H1 (cell line): ENCODE results near the gene RNF130. TPM values are rescaled to one million over a fixed set of nuclear protein-coding genes. Genes with fewer than 3 reads are reported as not detected.

ENCODE experiments used
- CTCF ChIA-PET: fragments of 300-600 bp; sonication (Branson Sonifier 250); formaldehyde crosslinking; loops from one replicate; lab custom pipeline; 2021; ENCODE audit not compliant: partially characterized antibody; lab: Charles Lee
- POLR2A ChIA-PET: fragments of 300-600 bp; sonication (Branson Sonifier 250); formaldehyde crosslinking; loops from one replicate; lab custom pipeline; 2021; ENCODE audit warnings: inconsistent platforms; ENCODE audit not compliant: partially characterized antibody; lab: Charles Lee
- DNase-seq, 2 experiments: peaks; one replicate each; pipeline versions ENCODE4 v3.0.0 to v3.0.0-alpha.2; 2010 to 2022; ENCODE audit warnings: low spot score in 2 of 2, low read depth in 1 of 2, mixed read lengths in 1 of 2
- FAIRE-seq: peaks from 2 replicates; lab custom pipeline; 2011; peaks lifted over from hg19 to GRCh38; lab: Jason Lieb, UNC
- H2AFZ ChIP-seq: 2 replicates; pipeline ENCODE4 v1.8.1; 2012; ENCODE audit warnings: low read length, inconsistent platforms
- H2AK5ac ChIP-seq: 2 replicates; pipeline ENCODE4 v1.6.1; 2013; ENCODE audit warnings: low read depth, low read length
- H2BK120ac ChIP-seq: replicated peaks from 2 replicates; pipeline ENCODE3; 2013; ENCODE audit warnings: low read depth, low read length, inconsistent platforms
- H2BK12ac ChIP-seq: 2 replicates; pipeline ENCODE4 v1.6.1; 2013; ENCODE audit warnings: low read depth, low read length
- H2BK15ac ChIP-seq: 2 replicates; pipeline ENCODE4 v1.6.1; 2013; ENCODE audit warnings: low read length
- H2BK20ac ChIP-seq: 2 replicates; pipeline ENCODE4 v1.6.1; 2013; ENCODE audit warnings: low read length
- H2BK5ac ChIP-seq: 2 replicates; pipeline ENCODE4 v1.6.1; 2013; ENCODE audit warnings: low read depth, low read length
- H3K14ac ChIP-seq: 2 replicates; pipeline ENCODE4 v1.6.1; 2013; ENCODE audit warnings: inconsistent platforms; ENCODE audit not compliant: insufficient read length
- H3K18ac ChIP-seq: 2 replicates; pipeline ENCODE4 v1.6.1; 2013; ENCODE audit warnings: low read length; ENCODE audit errors: extremely low read depth
- H3K23ac ChIP-seq: 2 replicates; pipeline ENCODE4 v1.6.1; 2013; ENCODE audit warnings: inconsistent platforms; ENCODE audit not compliant: insufficient read length
- H3K23me2 ChIP-seq: 2 replicates; pipeline ENCODE4 v1.6.1; 2013; ENCODE audit warnings: low read depth, low read length
- H3K27ac ChIP-seq: 2 replicates; pipeline ENCODE4 v1.6.1; 2011; ENCODE audit warnings: low read depth, low read length, inconsistent platforms
- H3K27me3 ChIP-seq, 4 experiments: replicated peaks in 1 of 4; 1 replicate in 1 of 4; 2 replicates in 3 of 4; pipeline versions ENCODE4 v1.6.1 to v1.8.1; 2011 to 2013; ENCODE audit warnings: low read length in 3 of 4, mild to moderate bottlenecking in 3 of 4, inconsistent platforms in 2 of 4, mixed read lengths in 2 of 4, moderate library complexity in 1 of 4; ENCODE audit not compliant: control insufficient read depth in 3 of 4, insufficient read depth in 3 of 4; ENCODE audit errors: extremely low read depth in 1 of 4
- H3K36me3 ChIP-seq, 4 experiments: 2 replicates each; pipeline versions ENCODE4 v1.6.1 to v1.8.1; 2011 to 2013; ENCODE audit warnings: mild to moderate bottlenecking in 4 of 4, low read length in 3 of 4, moderate library complexity in 2 of 4, control low read depth in 1 of 4, inconsistent platforms in 1 of 4; ENCODE audit not compliant: insufficient read depth in 4 of 4, control insufficient read depth in 2 of 4
- H3K4ac ChIP-seq: replicated peaks from 2 replicates; pipeline ENCODE3; 2013; ENCODE audit warnings: low read length, low read depth, mixed read lengths, inconsistent platforms; ENCODE audit not compliant: insufficient read length
- H3K4me1 ChIP-seq, 4 experiments: replicated peaks in 1 of 4; 1 replicate in 1 of 4; 2 replicates in 3 of 4; pipeline versions ENCODE4 v1.6.1 to v1.8.1; 2011 to 2013; ENCODE audit warnings: low read length in 3 of 4, inconsistent platforms in 2 of 4, mixed read lengths in 1 of 4; ENCODE audit not compliant: insufficient read depth in 4 of 4, control insufficient read depth in 3 of 4
- H3K4me2 ChIP-seq, 2 experiments: 2 replicates each; pipeline versions ENCODE4 v1.6.1 to v1.8.1; 2011 to 2013; ENCODE audit warnings: low read depth in 2 of 2, low read length in 2 of 2, control low read depth in 1 of 2, inconsistent platforms in 1 of 2, mild to moderate bottlenecking in 1 of 2; ENCODE audit not compliant: insufficient read depth in 1 of 2
- H3K4me3 ChIP-seq, 4 experiments: fragments of 200-600, 300-600 bp in 1 of 4; sonication (generic), shearing (Covaris generic), sonication (Bioruptor Twin) in 1 of 4; 2 replicates each; pipeline versions ENCODE4 v1.5.1 to v1.8.1; 2011 to 2016; ENCODE audit warnings: low read length in 4 of 4, low read depth in 3 of 4, control low read depth in 2 of 4, inconsistent platforms in 2 of 4, mild to moderate bottlenecking in 2 of 4, mixed read lengths in 1 of 4, moderate library complexity in 1 of 4; ENCODE audit not compliant: insufficient read depth in 2 of 4; ENCODE audit errors: extremely low read depth in 1 of 4
- H3K56ac ChIP-seq: replicated peaks from 2 replicates; pipeline ENCODE3; 2013; ENCODE audit warnings: low read depth, mild to moderate bottlenecking, mixed read lengths, low read length, inconsistent platforms; ENCODE audit not compliant: insufficient read length
- H3K79me1 ChIP-seq: 2 replicates; pipeline ENCODE4 v1.6.1; 2013; ENCODE audit warnings: low read depth, low read length, control low read depth
- H3K79me2 ChIP-seq, 2 experiments: 2 replicates each; pipeline versions ENCODE4 v1.6.1 to v1.8.1; 2012 to 2013; ENCODE audit warnings: low read length in 2 of 2, mild to moderate bottlenecking in 2 of 2, inconsistent platforms in 1 of 2; ENCODE audit not compliant: insufficient read depth in 2 of 2, control insufficient read depth in 1 of 2
- H3K9ac ChIP-seq, 4 experiments: replicated peaks in 1 of 4; 1 replicate in 1 of 4; 2 replicates in 3 of 4; pipeline versions ENCODE4 v1.6.1 to v1.8.1; 2011 to 2013; ENCODE audit warnings: low read depth in 3 of 4, low read length in 3 of 4, control low read depth in 2 of 4, mild to moderate bottlenecking in 2 of 4, moderate library complexity in 2 of 4, inconsistent platforms in 1 of 4; ENCODE audit errors: extremely low read depth in 1 of 4
- H3K9me3 ChIP-seq, 2 experiments: 2 replicates each; pipeline versions ENCODE4 v1.6.1 to v1.8.1; 2012 to 2013; ENCODE audit warnings: mild to moderate bottlenecking in 2 of 2, moderate library complexity in 2 of 2, control low read depth in 1 of 2, inconsistent platforms in 1 of 2, low read depth in 1 of 2, low read length in 1 of 2, mixed read lengths in 1 of 2; ENCODE audit not compliant: insufficient read depth in 2 of 2
- H4K20me1 ChIP-seq, 2 experiments: replicated peaks in 1 of 2; 2 replicates each; pipeline versions ENCODE3 to v1.8.1; 2011 to 2013; ENCODE audit warnings: inconsistent platforms in 2 of 2, low read length in 2 of 2, mild to moderate bottlenecking in 1 of 2; ENCODE audit not compliant: insufficient read depth in 2 of 2, control insufficient read depth in 1 of 2
- H4K5ac ChIP-seq: 2 replicates; pipeline ENCODE4 v1.6.1; 2013; ENCODE audit warnings: low read length, low read depth, mixed read lengths, inconsistent platforms; ENCODE audit not compliant: insufficient read length
- H4K8ac ChIP-seq: 2 replicates; pipeline ENCODE4 v1.8.0; 2013; ENCODE audit warnings: mild to moderate bottlenecking, moderate library complexity, low read length, inconsistent platforms; ENCODE audit not compliant: insufficient read depth; ENCODE audit errors: extremely low read depth
- H4K91ac ChIP-seq: replicated peaks from 2 replicates; pipeline ENCODE3; 2013; ENCODE audit warnings: low read length, mixed read lengths, inconsistent platforms; ENCODE audit not compliant: insufficient read length
- EP300 ChIP-seq, 2 experiments: IDR thresholded peaks; 1 replicate in 1 of 2; 2 replicates in 1 of 2; pipeline ENCODE4 v1.6.1; 2011 to 2012; ENCODE audit warnings: low read depth in 2 of 2, low read length in 2 of 2, mild to moderate bottlenecking in 2 of 2, borderline replicate concordance in 1 of 2, inconsistent platforms in 1 of 2, moderate library complexity in 1 of 2
- HDAC2 ChIP-seq, 2 experiments: fragments of 300-600 bp in 1 of 2; sonication (generic) in 1 of 2; IDR thresholded peaks; 2 replicates each; pipeline ENCODE4 v1.6.1; 2011 to 2012; ENCODE audit warnings: low read depth in 2 of 2, low read length in 2 of 2, mild to moderate bottlenecking in 2 of 2, moderate library complexity in 2 of 2, borderline replicate concordance in 1 of 2, inconsistent platforms in 1 of 2
- KDM1A ChIP-seq: fragments of 200-600, 300-600 bp; sonication (generic); IDR thresholded peaks from 2 replicates; pipeline ENCODE4 v1.7.1; 2016; ENCODE audit warnings: mild to moderate bottlenecking, low read length, borderline replicate concordance
- SRF ChIP-seq: IDR thresholded peaks from 2 replicates; pipeline ENCODE4 v1.6.1; 2011; ENCODE audit warnings: mild to moderate bottlenecking, low read depth, low read length, moderate library complexity
- TAF7 ChIP-seq: optimal IDR thresholded peaks from 2 replicates; pipeline ENCODE3; 2011; ENCODE audit warnings: low read depth, mild to moderate bottlenecking, inconsistent platforms, low read length, moderate library complexity, borderline replicate concordance
- WGBS, 2 experiments: shearing (Covaris generic) in 1 of 2; methylation state at CpG; one replicate each; pipeline versions ENCODE4 v1.1.6 to v1.1.7; 2013 to 2015; ENCODE audit warnings: low lambda C conversion rate in 2 of 2, mixed read lengths in 2 of 2, inconsistent platforms in 1 of 2, low coverage in 1 of 2, missing lambda C conversion rate in 1 of 2; ENCODE audit not compliant: insufficient replicate concordance in 2 of 2, insufficient coverage in 1 of 2, insufficient read length in 1 of 2; ENCODE audit errors: extremely low coverage in 1 of 2, missing lambda C conversion rate in 1 of 2; 5-methylcytosine and 5-hydroxymethylcytosine counted together
- polyA plus RNA-seq, 7 experiments: library from polyadenylated mRNA; depleted of rRNA in 3 of 7; stranded (reverse) in 5 of 7; unstranded in 2 of 7; fragments of >200 nt in 5 of 7; fragments of 200-250 nt in 2 of 7; gene quantifications; 1 replicate in 5 of 7; 2 replicates in 1 of 7; 4 replicates in 1 of 7; pipeline versions ENCODE4 v1.2.1 to v1.2.3, GENCODE V29; 2011 to 2013; ENCODE audit warnings: missing spikeins in 2 of 7, mixed read lengths in 2 of 7
- total RNA-seq: library from RNA; stranded (reverse); fragmentation: NEBNext Ultra II Directional; extraction: Animal tissue kit (Norgen Biotek cat#: 25700); gene quantifications from 2 replicates; pipeline ENCODE4 v1.2.1, GENCODE V29; 2021

RNF130 gene
- total and polyA plus RNA-seq, 2 of the 8 experiments (the other 6 are each of a cell fraction or from before 2014, with no cell fraction given), result 65.1 to 70.0 TPM

GRCh38 chr5:179920175-179920574 lies 151.4 kb downstream of the RNF130 start:
- H3K27me3 ChIP-seq, result no peaks in the 10 kb centered on the region
- H3K4me1 ChIP-seq, result peaks cover 0 to 8% (median 4%) of the 10 kb centered on the region in 4 experiments; a peak in 6 of 7 replicates
- H3K18ac ChIP-seq, result no peak overlapping the region
- H3K9me3 ChIP-seq, result no peaks in the 10 kb centered on the region
- H2BK120ac ChIP-seq, result no peak overlapping the region
- CTCF ChIA-PET, result interaction anchor here (0.6 kb wide), 1 partner anchor 317 kb away, joined by 3 read pairs; no protein-coding TSS in a partner anchor
- no peak overlapping the region for H4K5ac ChIP-seq
- no peak overlapping the region for H3K4me3 ChIP-seq
- H4K8ac ChIP-seq, result no peak overlapping the region
- no peak overlapping the region for H2AFZ ChIP-seq
- no peak overlapping the region for H2BK12ac ChIP-seq
- H4K20me1 ChIP-seq, result no peaks in the 10 kb centered on the region
- no peak for FAIRE-seq
- no peak overlapping the region for H3K23ac ChIP-seq
- H2BK20ac ChIP-seq, result no peak overlapping the region
- no peaks in the 10 kb centered on the region for H3K79me2 ChIP-seq
- no peak overlapping the region for H3K4ac ChIP-seq
- WGBS, 2 experiments, result 88% methylated on average over 4 of the region's 4 CpGs; no CpG with 5 or more reads in 1 of the 2 experiments
- TF ChIP-seq HDAC2 (IDR thresholded peaks at IDR 0.05; ENCODE audit: borderline replicate concordance in 1 of 2, low read depth in 2 of 2, low read length in 2 of 2) (no peak), KDM1A (no peak), TAF7 (no peak), EP300 (IDR thresholded peaks at IDR 0.05; ENCODE audit: borderline replicate concordance in 1 of 2, low read depth in 2 of 2, low read length in 2 of 2) (no peak), SRF (no peak)
- no peaks in the 10 kb centered on the region for H3K23me2 ChIP-seq
- H3K56ac ChIP-seq, result no peak overlapping the region
- no peak overlapping the region for H2BK5ac ChIP-seq
- H2AK5ac ChIP-seq, result no peak overlapping the region
- H3K14ac ChIP-seq, result no peak overlapping the region
- H3K36me3 ChIP-seq, result no peaks in the 10 kb centered on the region
- no peak overlapping the region for H4K91ac ChIP-seq
- H3K79me1 ChIP-seq, result no peaks in the 10 kb centered on the region
- no peak overlapping the region for H3K27ac ChIP-seq
- no peak overlapping the region for H3K4me2 ChIP-seq
- H3K9ac ChIP-seq, result no peak overlapping the region
- no peak overlapping the region for H2BK15ac ChIP-seq
- no peak for DNase-seq
- POLR2A ChIA-PET, result no interaction called here
